Pancreas (tissue), 10 donors: ENCODE measurements around the gene GNB2. TPM values are rescaled to one million over a fixed set of nuclear protein-coding genes. Genes with fewer than 3 reads are reported as not detected.

Source experiments
- ATAC-seq, 4 donors: fragments of 200-7000 bp; cut with Tn5 transposase; one replicate each; pipeline versions ENCODE4 v1.8.0 to v1.9.1; 2020; ENCODE audit warnings: mild to moderate bottlenecking in 4 of 4, moderate library complexity in 4 of 4
- DNase-seq, 6 donors: peaks; one replicate each; pipeline ENCODE4 v3.0.0-alpha.2; 2020
- FAIRE-seq: peaks from 2 replicates; lab custom pipeline; 2012; peaks lifted over from hg19 to GRCh38; lab: Jason Lieb, UNC
- H3K27ac ChIP-seq, 4 donors: fragments of 200-600 bp; sonication (generic); 1 replicate in 3 of 4; 2 replicates in 1 of 4; pipeline versions ENCODE4 v1.5.0 to v1.8.0; 2020
- H3K27me3 ChIP-seq, 4 donors: fragments of 200-600 bp; one replicate each; pipeline ENCODE4 v1.8.0; 2021
- H3K36me3 ChIP-seq, 3 donors: fragments of 200-600 bp; sonication (generic) in 1 of 3; one replicate each; pipeline versions ENCODE4 v1.5.0 to v1.8.0; 2020 to 2021
- H3K4me1 ChIP-seq, 3 donors: fragments of 200-600 bp; one replicate each; pipeline ENCODE4 v1.8.0; 2021
- H3K4me3 ChIP-seq, 4 donors: fragments of 200-600 bp; sonication (generic) in 2 of 4; one replicate each; pipeline versions ENCODE4 v1.5.0 to v1.8.0; 2020 to 2021
- H3K9me3 ChIP-seq, 4 donors: fragments of 200-600 bp; one replicate each; pipeline ENCODE4 v1.8.0; 2021
- WGBS, 2 donors: extraction: QIAGEN DNeasy Blood & Tissue Kit; methylation state at CpG; one replicate each; pipeline ENCODE4 v1.1.7; 2013; 5-methylcytosine and 5-hydroxymethylcytosine counted together
- intact Hi-C, 3 donors: fragments of 100-400 bp; cut with DNase I; formaldehyde crosslinking; loops; one replicate each; pipeline versions ENCODE4 v1.11.1 to v1.14.2; 2022
- polyA plus RNA-seq, 2 donors: library from polyadenylated mRNA; stranded (reverse); fragments of 200-250 nt; gene quantifications; one replicate each; pipeline ENCODE4 v1.2.3, GENCODE V29; 2013
- total RNA-seq, 6 donors: library from RNA; stranded (reverse); fragmentation: NEBNext Ultra II Directional in 4 of 6; extraction: Animal tissue kit (Norgen Biotek cat#: 25700) in 4 of 6; gene quantifications; one replicate each; pipeline versions ENCODE4 v1.2.1 to v1.2.4, GENCODE V29; 2021 to 2023
- TF ChIP-seq, protein P1 (sequence below), 4 donors: fragments of 200-600 bp; sonication (generic) in 3 of 4; IDR thresholded peaks; one replicate each; pipeline versions ENCODE4 v1.5.0 to v1.8.0; 2021; ENCODE audit warnings: antibody characterized with exemption in 4 of 4
- donor health status: healthy with polysubstance abuse.
- donor health status: DM: no; HTN: no; CAD: no; lungs with moderate emphysema.
- donor health status: DM: no; HTN: no; CAD: no.
- donor health status: control.
- donor health status: control.
- donor health status: Bipolar disorder and iron deficiency.
- donor health status: DM: yes; HTN: yes; CAD: no.
- donor health status: DM: no; HTN: no; CAD: no.
- donor health status: DM: no; HTN: no; CAD: no.
- donor health status: DM: yes; HTN: yes; CAD: no.

GNB2 gene
- 100 to 1,000 TPM in 5 of 6 donors, 10 to 100 TPM in 1; 84.7 to 118 (median 104) TPM for total RNA-seq
- 100 to 1,000 TPM in 1 of 2 donors, 10 to 100 TPM in 1; 82.2 to 151 TPM for polyA plus RNA-seq

DNA sequence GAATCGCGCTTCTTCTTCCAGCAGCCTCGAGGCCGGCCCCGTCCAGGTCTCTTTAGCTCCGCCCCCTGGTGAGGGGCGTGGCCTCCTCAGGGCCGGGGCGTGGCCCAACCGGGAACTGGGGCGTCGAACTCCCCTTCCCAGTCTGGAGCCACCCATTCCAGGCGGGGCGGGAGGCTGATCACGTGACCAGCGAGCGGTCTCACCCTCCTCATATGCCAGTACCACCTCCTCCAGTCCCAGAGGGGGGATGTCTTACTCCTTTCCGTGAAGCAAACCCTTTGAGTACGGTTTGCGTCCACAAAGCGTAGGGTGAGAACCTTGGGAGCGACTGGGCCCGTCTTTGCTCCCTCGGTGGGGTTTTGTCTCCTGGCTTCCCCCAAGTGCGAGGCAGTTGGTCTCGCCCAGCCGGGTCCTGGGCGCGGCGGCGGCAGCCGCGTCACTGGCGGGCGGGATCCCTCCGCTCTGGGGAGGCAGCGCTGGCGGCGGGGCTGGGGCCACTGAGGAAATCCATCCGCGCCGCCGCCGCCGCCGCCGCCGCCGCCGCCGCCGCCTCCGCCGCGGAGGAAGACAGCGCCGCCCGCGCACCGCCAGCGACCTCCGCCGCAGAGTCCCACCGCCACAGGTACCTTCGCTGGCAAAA is at the start of gene GNB2:
GNB2 (plus strand) TSS at position 439 of the 640 bp plus-strand sequence. CDS start 2,526 bp downstream, outside the sequence.
- intact Hi-C loops: no loop called here
- ATAC-seq (peak; percentile 85 to 90 (median 86)), DNase-seq (peak; percentile 99 to 100 (median 99)), FAIRE-seq (peak; percentile 77)
- Histone ChIP-seq H3K27ac (peak within 1 kb of the TSS; percentile 93 to 98 (median 97)), H3K9me3 (no peaks in the 10 kb centered on the region), H3K27me3 (no peaks in the 10 kb centered on the region), H3K4me1 (no peaks in the 10 kb centered on the region), H3K36me3 (peaks cover 2 to 20% (median 11%) of the 10 kb centered on the region in 3 donors), H3K4me3 (peak within 1 kb of the TSS; percentile 87 to 91 (median 90))
- 0 to 1% methylated on average over 41 to 65 of the region's 65 CpGs for WGBS, 2 donors
- TF ChIP-seq, protein P1, sequence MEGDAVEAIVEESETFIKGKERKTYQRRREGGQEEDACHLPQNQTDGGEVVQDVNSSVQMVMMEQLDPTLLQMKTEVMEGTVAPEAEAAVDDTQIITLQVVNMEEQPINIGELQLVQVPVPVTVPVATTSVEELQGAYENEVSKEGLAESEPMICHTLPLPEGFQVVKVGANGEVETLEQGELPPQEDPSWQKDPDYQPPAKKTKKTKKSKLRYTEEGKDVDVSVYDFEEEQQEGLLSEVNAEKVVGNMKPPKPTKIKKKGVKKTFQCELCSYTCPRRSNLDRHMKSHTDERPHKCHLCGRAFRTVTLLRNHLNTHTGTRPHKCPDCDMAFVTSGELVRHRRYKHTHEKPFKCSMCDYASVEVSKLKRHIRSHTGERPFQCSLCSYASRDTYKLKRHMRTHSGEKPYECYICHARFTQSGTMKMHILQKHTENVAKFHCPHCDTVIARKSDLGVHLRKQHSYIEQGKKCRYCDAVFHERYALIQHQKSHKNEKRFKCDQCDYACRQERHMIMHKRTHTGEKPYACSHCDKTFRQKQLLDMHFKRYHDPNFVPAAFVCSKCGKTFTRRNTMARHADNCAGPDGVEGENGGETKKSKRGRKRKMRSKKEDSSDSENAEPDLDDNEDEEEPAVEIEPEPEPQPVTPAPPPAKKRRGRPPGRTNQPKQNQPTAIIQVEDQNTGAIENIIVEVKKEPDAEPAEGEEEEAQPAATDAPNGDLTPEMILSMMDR (IDR thresholded peaks at IDR 0.05): no peak

DNA sequence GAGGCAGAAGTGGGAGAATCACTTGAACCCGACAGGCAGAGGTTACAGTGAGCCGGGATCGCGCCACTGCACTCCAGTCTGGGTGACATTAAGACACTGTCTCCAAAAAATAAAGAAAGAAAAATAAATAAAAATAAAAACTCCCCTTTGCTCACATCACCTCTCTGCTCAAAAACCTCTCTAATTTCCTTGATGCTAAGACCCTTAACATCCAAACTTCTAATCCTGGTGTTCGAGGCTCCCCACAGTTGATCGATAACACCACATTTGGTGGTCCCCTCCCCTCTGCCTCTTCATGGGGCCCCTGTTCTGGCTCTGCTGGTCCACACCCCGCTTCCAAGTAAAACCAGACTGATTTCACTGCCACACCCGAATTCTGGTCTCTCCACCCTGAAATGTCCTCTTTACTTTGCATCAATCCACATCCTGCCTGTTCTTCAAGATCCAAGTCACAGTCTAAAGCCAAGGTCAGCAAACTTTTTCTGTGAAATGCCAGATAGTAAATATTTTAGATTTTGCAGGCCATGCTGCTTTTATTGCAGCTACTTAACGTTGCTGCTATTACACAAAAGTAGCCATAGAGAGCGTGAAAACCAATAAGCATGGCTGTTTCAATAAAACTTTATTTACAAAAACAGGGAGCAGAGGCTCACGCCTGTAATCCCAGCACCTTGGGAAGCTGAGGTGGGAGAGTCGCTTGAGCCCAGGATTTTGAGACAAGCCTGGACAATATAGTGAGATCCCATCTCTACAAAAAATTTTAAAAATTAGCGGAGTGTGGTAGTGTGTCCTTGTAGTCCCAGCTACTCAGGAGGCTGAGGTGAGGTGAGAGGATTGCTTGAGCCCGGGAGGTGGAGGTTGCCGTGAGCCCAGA is 49.4 kb upstream of the GNB2 start:
- no peaks in the 10 kb centered on the region for H3K9me3 ChIP-seq
- 79 to 84% methylated on average over 15 of the region's 15 CpGs for WGBS, 2 donors
- intact Hi-C loops: no loop called here

DNA sequence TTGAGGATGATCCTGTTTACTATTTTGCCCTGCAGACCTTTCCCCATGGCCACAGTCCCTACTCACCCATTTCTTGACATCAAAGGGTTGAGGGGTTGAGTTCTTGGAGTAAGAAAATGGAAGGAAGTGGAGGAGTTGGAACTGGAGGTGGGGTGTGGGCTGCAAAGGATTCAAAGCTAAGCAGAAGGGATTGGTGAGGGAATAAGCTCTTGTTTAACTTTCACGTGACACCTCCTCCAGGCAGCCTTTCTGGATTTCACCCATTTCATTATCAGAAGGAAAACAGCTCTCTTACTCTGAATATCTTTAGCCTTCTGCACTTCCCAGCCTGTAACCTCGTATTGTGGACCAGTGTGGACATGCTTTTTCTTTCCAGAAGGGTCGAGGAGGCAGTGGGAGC is 47.5 kb upstream of the GNB2 start:
- intact Hi-C loops: no loop called here
- Histone ChIP-seq H3K27me3 (no peaks in the 10 kb centered on the region), H3K9me3 (no peaks in the 10 kb centered on the region), H3K36me3 (no peaks in the 10 kb centered on the region), H3K27ac (no peak overlapping the region), H3K4me1 (no peaks in the 10 kb centered on the region), H3K4me3 (peak overlapping the region in 1 of 4 donors; percentile 22)
- no peak for DNase-seq
- ATAC-seq: no peak
- FAIRE-seq: no peak
- TF ChIP-seq, protein P1 (IDR thresholded peaks at IDR 0.05): no peak
- WGBS, 2 donors: 33% methylated on average over 3 of the region's 3 CpGs

More for the DNA sequence above, 49.4 kb upstream of the GNB2 start:
- Histone ChIP-seq H3K27ac (no peak overlapping the region), H3K4me1 (no peaks in the 10 kb centered on the region), H3K36me3 (no peaks in the 10 kb centered on the region), H3K4me3 (no peak overlapping the region), H3K27me3 (no peaks in the 10 kb centered on the region)
- ATAC-seq (no peak), FAIRE-seq (no peak), DNase-seq (no peak)
- TF ChIP-seq, protein P1 (IDR thresholded peaks at IDR 0.05): no peak

DNA sequence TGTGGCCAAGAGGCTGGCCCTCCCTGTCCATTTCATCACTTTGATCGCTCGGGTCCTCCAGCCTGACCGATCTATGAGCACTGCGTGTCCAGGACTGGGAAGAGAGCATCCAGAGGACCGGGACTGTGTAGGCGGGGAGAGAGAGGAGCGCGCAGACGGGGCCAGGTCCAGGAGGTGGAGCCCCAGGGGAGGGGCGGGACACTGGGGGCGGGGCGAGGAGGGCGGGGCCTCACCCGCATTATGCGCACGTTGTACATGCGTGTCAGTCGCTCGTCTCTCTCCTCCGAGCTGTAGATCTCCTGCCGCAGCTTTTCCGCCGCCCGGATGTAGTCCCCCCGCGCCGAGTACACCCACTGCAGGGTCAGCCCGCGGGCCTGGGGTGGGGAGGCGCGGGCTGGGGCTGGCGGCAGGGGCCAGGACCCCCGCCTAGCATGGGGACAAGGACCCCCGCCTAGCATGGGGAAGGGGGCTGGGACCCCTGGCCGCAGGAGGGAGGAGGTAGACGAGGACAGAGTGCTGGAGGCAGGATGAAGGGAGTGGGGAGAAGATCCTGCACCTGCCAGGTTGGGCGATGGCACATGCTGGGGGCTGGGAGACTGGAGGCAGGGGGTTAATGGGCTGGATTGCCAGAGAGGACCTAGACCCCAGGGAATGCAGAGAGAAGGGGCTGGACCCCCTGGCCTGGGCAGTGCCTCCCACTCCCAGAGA is 46.9 kb upstream of the GNB2 start:
- 33 to 38% methylated on average over 36 to 37 of the region's 37 CpGs for WGBS, 2 donors
- Histone ChIP-seq H3K27me3 (no peaks in the 10 kb centered on the region), H3K27ac (no peak overlapping the region), H3K36me3 (no peaks in the 10 kb centered on the region), H3K4me3 (peak overlapping the region in 1 of 4 donors; percentile 22), H3K4me1 (no peaks in the 10 kb centered on the region), H3K9me3 (no peaks in the 10 kb centered on the region)
- peak in 5 of 6 donors; percentile 40 to 79 (median 62) for DNase-seq
- ATAC-seq: peak; percentile 69 to 96 (median 94)
- TF ChIP-seq, protein P1 (IDR thresholded peaks at IDR 0.05): no peak
- FAIRE-seq: no peak
- intact Hi-C loops: no loop called here
